Type B pancreatic cell (in vitro differentiated cells): Measurements from ENCODE around the gene TAF9B. TPM values are rescaled to one million over a fixed set of nuclear protein-coding genes. Genes with fewer than 3 reads are reported as not detected.
"Not testable (repeated sequence)": the region's sequence is repeated elsewhere in the genome, so short reads cannot be mapped to it uniquely, and the experiment has no call there.

Source experiments
- DNase-seq: peaks from one replicate; pipeline ENCODE4 v3.0.0; 2021; ENCODE audit warnings: mixed read lengths; ENCODE audit not compliant: unreplicated experiment; ENCODE audit errors: extremely low spot score
- H3K27ac Mint-ChIP-seq: 2 replicates; pipeline ENCODE4 v1.8.0; 2021; ENCODE audit warnings: mild to moderate bottlenecking, mixed read lengths
- H3K27me3 Mint-ChIP-seq: 2 replicates; pipeline ENCODE4 v1.8.0; 2021; ENCODE audit warnings: mixed read lengths
- H3K36me3 Mint-ChIP-seq: 2 replicates; pipeline ENCODE4 v1.8.0; 2021; ENCODE audit warnings: mixed read lengths
- H3K4me1 Mint-ChIP-seq: one replicate; pipeline ENCODE4 v1.8.0; 2021; ENCODE audit warnings: mixed read lengths; ENCODE audit not compliant: unreplicated experiment
- H3K4me3 Mint-ChIP-seq: 2 replicates; pipeline ENCODE4 v1.8.0; 2021; ENCODE audit warnings: mild to moderate bottlenecking, mixed read lengths
- H3K9me3 Mint-ChIP-seq: 2 replicates; pipeline ENCODE4 v1.8.0; 2021; ENCODE audit warnings: mixed read lengths
- CTCF ChIP-seq: fragments of 200-600 bp; sonication (generic); conservative IDR thresholded peaks from 2 replicates; pipeline ENCODE4 v1.5.0; 2021; ENCODE audit warnings: antibody characterized with exemption, mild to moderate bottlenecking
- total RNA-seq: library from RNA; stranded (reverse); gene quantifications from 2 replicates; pipeline ENCODE4 v1.2.1, GENCODE V29; 2021; ENCODE audit warnings: low replicate concordance

Gene TAF9B
- total RNA-seq, 1 donor from 2014 or later = 25.1 TPM

GRCh38 chrX:78157373-78157772 is 17.9 kb upstream of the TAF9B start:
- H3K4me1 Mint-ChIP-seq, H3K27ac Mint-ChIP-seq, H3K27me3 Mint-ChIP-seq, H3K4me3 Mint-ChIP-seq, DNase-seq, H3K9me3 Mint-ChIP-seq, H3K36me3 Mint-ChIP-seq: not testable (repeated sequence)

GRCh38 chrX:78147002-78147540 is 7.6 kb upstream of the TAF9B start:
- not testable (repeated sequence) for H3K27me3 Mint-ChIP-seq, H3K4me1 Mint-ChIP-seq, DNase-seq, H3K4me3 Mint-ChIP-seq, H3K27ac Mint-ChIP-seq, H3K36me3 Mint-ChIP-seq, H3K9me3 Mint-ChIP-seq

GRCh38 chrX:78140206-78140605 is 756 bp upstream of the TAF9B start:
- no peaks in the 10 kb centered on the region for H3K4me1 Mint-ChIP-seq
- peak overlapping the region; percentile 92 for H3K4me3 Mint-ChIP-seq
- H3K36me3 Mint-ChIP-seq = no peaks in the 10 kb centered on the region
- H3K27me3 Mint-ChIP-seq = no peaks in the 10 kb centered on the region
- TF ChIP-seq CTCF = no peak
- no peak for DNase-seq
- peaks cover 8% of the 10 kb centered on the region for H3K9me3 Mint-ChIP-seq
- H3K27ac Mint-ChIP-seq = no peak overlapping the region

- Mint-ChIP-seq H3K4me3 (no peak overlapping the region), H3K4me1 (no peaks in the 10 kb centered on the region), H3K9me3 (no peaks in the 10 kb centered on the region)
Measured at GRCh38 chrX:78133238-78133960, 6.1 kb downstream of the TAF9B start.

GRCh38 chrX:78131117-78131516 is 8.3 kb downstream of the TAF9B start:
- peaks cover 3% of the 10 kb centered on the region for H3K36me3 Mint-ChIP-seq
- no peak overlapping the region for H3K4me3 Mint-ChIP-seq
- H3K9me3 Mint-ChIP-seq = no peaks in the 10 kb centered on the region
- no peak for DNase-seq
- TF ChIP-seq CTCF = no peak
- H3K4me1 Mint-ChIP-seq = no peaks in the 10 kb centered on the region
- H3K27me3 Mint-ChIP-seq = no peaks in the 10 kb centered on the region
- H3K27ac Mint-ChIP-seq = no peak overlapping the region

More at GRCh38 chrX:78133238-78133960, 6.1 kb downstream of the TAF9B start:
- no peaks in the 10 kb centered on the region for H3K27me3 Mint-ChIP-seq
- DNase-seq = no peak
- H3K27ac Mint-ChIP-seq = no peak overlapping the region
- peaks cover 3% of the 10 kb centered on the region for H3K36me3 Mint-ChIP-seq
- TF ChIP-seq CTCF = no peak

- Mint-ChIP-seq H3K4me3 (no peak overlapping the region), H3K27ac (no peak overlapping the region), H3K9me3 (no peaks in the 10 kb centered on the region), H3K4me1 (no peaks in the 10 kb centered on the region), H3K27me3 (no peaks in the 10 kb centered on the region), H3K36me3 (peaks cover 3% of the 10 kb centered on the region)
- DNase-seq = no peak
- TF ChIP-seq CTCF = no peak
Measured at GRCh38 chrX:78130396-78130795, 9.1 kb downstream of the TAF9B start.
